Measurements from ENCODE around the gene KPTN. TPM values are rescaled to one million over a fixed set of nuclear protein-coding genes. Genes with fewer than 3 reads are reported as not detected.

Gene KPTN
- polyA plus RNA-seq, 1 donor (not counting 4 experiments of a cell fraction or from before 2014, with no cell fraction given): 7.3 TPM

- TF ChIP-seq CTCF (optimal IDR thresholded peaks at IDR 0.05 in 1 of 3, IDR thresholded peaks at IDR 0.05 in 1 of 3, conservative IDR thresholded peaks at IDR 0.05 in 1 of 3; ENCODE audit: extremely low read depth in 1 of 3, insufficient read depth in 2 of 3, low read length in 3 of 3): no peak
- TF ChIP-seq EZH2 (IDR thresholded peaks at IDR 0.05; ENCODE audit: low read length): no peak
- no peaks in the 10 kb centered on the region for H3K9me1 ChIP-seq (ENCODE audit: control insufficient read depth, extremely low read depth, insufficient read depth, low read length)
- H3K79me2 ChIP-seq (ENCODE audit: control insufficient read depth, insufficient read depth, low read length): no peaks in the 10 kb centered on the region
- no peak for FAIRE-seq
- no peak overlapping the region for H2AFZ ChIP-seq (ENCODE audit: control insufficient read depth, low read length)
- no peak overlapping the region for H3K9ac ChIP-seq (ENCODE audit: control insufficient read depth, extremely low read depth, insufficient read depth, low read length)
- dilution Hi-C loops (cut with MboI; ENCODE audit: extremely low pct_ligation_motif_present, low sequenced_read_pairs): no loop called here
- no peak for DNase-seq (ENCODE audit: low read depth, low spot score)
- H3K4me3 ChIP-seq (ENCODE audit: control insufficient read depth in 2 of 3, extremely low read depth in 1 of 3, insufficient read depth in 2 of 3, low read depth in 1 of 3, low read length in 3 of 3): no peak overlapping the region
- peaks cover 40 to 47% of the 10 kb centered on the region in 2 experiments for H3K36me3 ChIP-seq (ENCODE audit: control insufficient read depth in 2 of 2, extremely low read depth in 1 of 2, insufficient read depth in 2 of 2, low read length in 2 of 2)
- H3K9me3 ChIP-seq (ENCODE audit: control insufficient read depth, low read depth, low read length): no peaks in the 10 kb centered on the region
- no peak overlapping the region for H3K4me2 ChIP-seq (ENCODE audit: control insufficient read depth, extremely low read depth, insufficient read depth, low read depth, low read length)
- H3K27me3 ChIP-seq (ENCODE audit: control insufficient read depth, extremely low read depth, insufficient read depth, low read length): no peaks in the 10 kb centered on the region
- H3K27ac ChIP-seq (ENCODE audit: control insufficient read depth, insufficient read depth, low read length): no peak overlapping the region
- no peaks in the 10 kb centered on the region for H3K4me1 ChIP-seq (ENCODE audit: control insufficient read depth, extremely low read depth, insufficient read depth, low read length)
- peaks cover 4% of the 10 kb centered on the region for H4K20me1 ChIP-seq (ENCODE audit: control insufficient read depth, extremely low read depth, insufficient read depth, low read length)
Measured at GRCh38 chr19:47492571-47493377, 8.8 kb upstream of the KPTN start.

- no peak for TF ChIP-seq CTCF (optimal IDR thresholded peaks at IDR 0.05 in 1 of 3, IDR thresholded peaks at IDR 0.05 in 1 of 3, conservative IDR thresholded peaks at IDR 0.05 in 1 of 3; ENCODE audit: extremely low read depth in 1 of 3, insufficient read depth in 2 of 3, low read length in 3 of 3)
- TF ChIP-seq EZH2 (IDR thresholded peaks at IDR 0.05; ENCODE audit: low read length): no peak
- no peak overlapping the region for H3K4me3 ChIP-seq (ENCODE audit: control insufficient read depth in 2 of 3, extremely low read depth in 1 of 3, insufficient read depth in 2 of 3, low read depth in 1 of 3, low read length in 3 of 3)
- H2AFZ ChIP-seq (ENCODE audit: control insufficient read depth, low read length): no peak overlapping the region
- H3K27ac ChIP-seq (ENCODE audit: control insufficient read depth, insufficient read depth, low read length): no peak overlapping the region
- peaks cover 4% of the 10 kb centered on the region for H4K20me1 ChIP-seq (ENCODE audit: control insufficient read depth, extremely low read depth, insufficient read depth, low read length)
- no peak for DNase-seq (ENCODE audit: low read depth, low spot score)
- peaks cover 40 to 47% of the 10 kb centered on the region in 2 experiments for H3K36me3 ChIP-seq (ENCODE audit: control insufficient read depth in 2 of 2, extremely low read depth in 1 of 2, insufficient read depth in 2 of 2, low read length in 2 of 2)
- no peaks in the 10 kb centered on the region for H3K79me2 ChIP-seq (ENCODE audit: control insufficient read depth, insufficient read depth, low read length)
- H3K9me3 ChIP-seq (ENCODE audit: control insufficient read depth, low read depth, low read length): no peaks in the 10 kb centered on the region
- dilution Hi-C loops (cut with MboI; ENCODE audit: extremely low pct_ligation_motif_present, low sequenced_read_pairs): no loop called here
- H3K27me3 ChIP-seq (ENCODE audit: control insufficient read depth, extremely low read depth, insufficient read depth, low read length): no peaks in the 10 kb centered on the region
- no peak overlapping the region for H3K4me2 ChIP-seq (ENCODE audit: control insufficient read depth, extremely low read depth, insufficient read depth, low read depth, low read length)
- H3K9ac ChIP-seq (ENCODE audit: control insufficient read depth, extremely low read depth, insufficient read depth, low read length): no peak overlapping the region
- H3K4me1 ChIP-seq (ENCODE audit: control insufficient read depth, extremely low read depth, insufficient read depth, low read length): no peaks in the 10 kb centered on the region
- FAIRE-seq: no peak
- H3K9me1 ChIP-seq (ENCODE audit: control insufficient read depth, extremely low read depth, insufficient read depth, low read length): no peaks in the 10 kb centered on the region
Measured at GRCh38 chr19:47492137-47492533, 8.1 kb upstream of the KPTN start.
